H1 (cell line): Measurements from ENCODE around the gene COA5. TPM values are rescaled to one million over a fixed set of nuclear protein-coding genes. Genes with fewer than 3 reads are reported as not detected.
"Not testable (repeated sequence)": the region's sequence is repeated elsewhere in the genome, so short reads cannot be mapped to it uniquely, and the experiment has no call there.

ENCODE experiments used
- CTCF ChIA-PET: fragments of 300-600 bp; sonication (Branson Sonifier 250); formaldehyde crosslinking; loops from one replicate; lab custom pipeline; 2021; ENCODE audit not compliant: partially characterized antibody; lab: Charles Lee
- POLR2A ChIA-PET: fragments of 300-600 bp; sonication (Branson Sonifier 250); formaldehyde crosslinking; loops from one replicate; lab custom pipeline; 2021; ENCODE audit warnings: inconsistent platforms; ENCODE audit not compliant: partially characterized antibody; lab: Charles Lee
- DNase-seq, 2 experiments: peaks; one replicate each; pipeline versions ENCODE4 v3.0.0 to v3.0.0-alpha.2; 2010 to 2022; ENCODE audit warnings: low spot score in 2 of 2, low read depth in 1 of 2, mixed read lengths in 1 of 2
- FAIRE-seq: peaks from 2 replicates; lab custom pipeline; 2011; peaks lifted over from hg19 to GRCh38; lab: Jason Lieb, UNC
- H2AFZ ChIP-seq: 2 replicates; pipeline ENCODE4 v1.8.1; 2012; ENCODE audit warnings: low read length, inconsistent platforms
- H2AK5ac ChIP-seq: 2 replicates; pipeline ENCODE4 v1.6.1; 2013; ENCODE audit warnings: low read depth, low read length
- H2BK120ac ChIP-seq: replicated peaks from 2 replicates; pipeline ENCODE3; 2013; ENCODE audit warnings: low read depth, low read length, inconsistent platforms
- H2BK12ac ChIP-seq: 2 replicates; pipeline ENCODE4 v1.6.1; 2013; ENCODE audit warnings: low read depth, low read length
- H2BK15ac ChIP-seq: 2 replicates; pipeline ENCODE4 v1.6.1; 2013; ENCODE audit warnings: low read length
- H2BK20ac ChIP-seq: 2 replicates; pipeline ENCODE4 v1.6.1; 2013; ENCODE audit warnings: low read length
- H2BK5ac ChIP-seq: 2 replicates; pipeline ENCODE4 v1.6.1; 2013; ENCODE audit warnings: low read depth, low read length
- H3K14ac ChIP-seq: 2 replicates; pipeline ENCODE4 v1.6.1; 2013; ENCODE audit warnings: inconsistent platforms; ENCODE audit not compliant: insufficient read length
- H3K18ac ChIP-seq: 2 replicates; pipeline ENCODE4 v1.6.1; 2013; ENCODE audit warnings: low read length; ENCODE audit errors: extremely low read depth
- H3K23ac ChIP-seq: 2 replicates; pipeline ENCODE4 v1.6.1; 2013; ENCODE audit warnings: inconsistent platforms; ENCODE audit not compliant: insufficient read length
- H3K23me2 ChIP-seq: 2 replicates; pipeline ENCODE4 v1.6.1; 2013; ENCODE audit warnings: low read depth, low read length
- H3K27ac ChIP-seq: 2 replicates; pipeline ENCODE4 v1.6.1; 2011; ENCODE audit warnings: low read depth, low read length, inconsistent platforms
- H3K27me3 ChIP-seq, 4 experiments: replicated peaks in 1 of 4; 1 replicate in 1 of 4; 2 replicates in 3 of 4; pipeline versions ENCODE4 v1.6.1 to v1.8.1; 2011 to 2013; ENCODE audit warnings: low read length in 3 of 4, mild to moderate bottlenecking in 3 of 4, inconsistent platforms in 2 of 4, mixed read lengths in 2 of 4, moderate library complexity in 1 of 4; ENCODE audit not compliant: control insufficient read depth in 3 of 4, insufficient read depth in 3 of 4; ENCODE audit errors: extremely low read depth in 1 of 4
- H3K36me3 ChIP-seq, 4 experiments: 2 replicates each; pipeline versions ENCODE4 v1.6.1 to v1.8.1; 2011 to 2013; ENCODE audit warnings: mild to moderate bottlenecking in 4 of 4, low read length in 3 of 4, moderate library complexity in 2 of 4, control low read depth in 1 of 4, inconsistent platforms in 1 of 4; ENCODE audit not compliant: insufficient read depth in 4 of 4, control insufficient read depth in 2 of 4
- H3K4ac ChIP-seq: replicated peaks from 2 replicates; pipeline ENCODE3; 2013; ENCODE audit warnings: low read length, low read depth, mixed read lengths, inconsistent platforms; ENCODE audit not compliant: insufficient read length
- H3K4me1 ChIP-seq, 4 experiments: replicated peaks in 1 of 4; 1 replicate in 1 of 4; 2 replicates in 3 of 4; pipeline versions ENCODE4 v1.6.1 to v1.8.1; 2011 to 2013; ENCODE audit warnings: low read length in 3 of 4, inconsistent platforms in 2 of 4, mixed read lengths in 1 of 4; ENCODE audit not compliant: insufficient read depth in 4 of 4, control insufficient read depth in 3 of 4
- H3K4me2 ChIP-seq, 2 experiments: 2 replicates each; pipeline versions ENCODE4 v1.6.1 to v1.8.1; 2011 to 2013; ENCODE audit warnings: low read depth in 2 of 2, low read length in 2 of 2, control low read depth in 1 of 2, inconsistent platforms in 1 of 2, mild to moderate bottlenecking in 1 of 2; ENCODE audit not compliant: insufficient read depth in 1 of 2
- H3K4me3 ChIP-seq, 4 experiments: fragments of 200-600, 300-600 bp in 1 of 4; sonication (generic), shearing (Covaris generic), sonication (Bioruptor Twin) in 1 of 4; 2 replicates each; pipeline versions ENCODE4 v1.5.1 to v1.8.1; 2011 to 2016; ENCODE audit warnings: low read length in 4 of 4, low read depth in 3 of 4, control low read depth in 2 of 4, inconsistent platforms in 2 of 4, mild to moderate bottlenecking in 2 of 4, mixed read lengths in 1 of 4, moderate library complexity in 1 of 4; ENCODE audit not compliant: insufficient read depth in 2 of 4; ENCODE audit errors: extremely low read depth in 1 of 4
- H3K56ac ChIP-seq: replicated peaks from 2 replicates; pipeline ENCODE3; 2013; ENCODE audit warnings: low read depth, mild to moderate bottlenecking, mixed read lengths, low read length, inconsistent platforms; ENCODE audit not compliant: insufficient read length
- H3K79me1 ChIP-seq: 2 replicates; pipeline ENCODE4 v1.6.1; 2013; ENCODE audit warnings: low read depth, low read length, control low read depth
- H3K79me2 ChIP-seq, 2 experiments: 2 replicates each; pipeline versions ENCODE4 v1.6.1 to v1.8.1; 2012 to 2013; ENCODE audit warnings: low read length in 2 of 2, mild to moderate bottlenecking in 2 of 2, inconsistent platforms in 1 of 2; ENCODE audit not compliant: insufficient read depth in 2 of 2, control insufficient read depth in 1 of 2
- H3K9ac ChIP-seq, 4 experiments: replicated peaks in 1 of 4; 1 replicate in 1 of 4; 2 replicates in 3 of 4; pipeline versions ENCODE4 v1.6.1 to v1.8.1; 2011 to 2013; ENCODE audit warnings: low read depth in 3 of 4, low read length in 3 of 4, control low read depth in 2 of 4, mild to moderate bottlenecking in 2 of 4, moderate library complexity in 2 of 4, inconsistent platforms in 1 of 4; ENCODE audit errors: extremely low read depth in 1 of 4
- H3K9me3 ChIP-seq, 2 experiments: 2 replicates each; pipeline versions ENCODE4 v1.6.1 to v1.8.1; 2012 to 2013; ENCODE audit warnings: mild to moderate bottlenecking in 2 of 2, moderate library complexity in 2 of 2, control low read depth in 1 of 2, inconsistent platforms in 1 of 2, low read depth in 1 of 2, low read length in 1 of 2, mixed read lengths in 1 of 2; ENCODE audit not compliant: insufficient read depth in 2 of 2
- H4K20me1 ChIP-seq, 2 experiments: replicated peaks in 1 of 2; 2 replicates each; pipeline versions ENCODE3 to v1.8.1; 2011 to 2013; ENCODE audit warnings: inconsistent platforms in 2 of 2, low read length in 2 of 2, mild to moderate bottlenecking in 1 of 2; ENCODE audit not compliant: insufficient read depth in 2 of 2, control insufficient read depth in 1 of 2
- H4K5ac ChIP-seq: 2 replicates; pipeline ENCODE4 v1.6.1; 2013; ENCODE audit warnings: low read length, low read depth, mixed read lengths, inconsistent platforms; ENCODE audit not compliant: insufficient read length
- H4K8ac ChIP-seq: 2 replicates; pipeline ENCODE4 v1.8.0; 2013; ENCODE audit warnings: mild to moderate bottlenecking, moderate library complexity, low read length, inconsistent platforms; ENCODE audit not compliant: insufficient read depth; ENCODE audit errors: extremely low read depth
- H4K91ac ChIP-seq: replicated peaks from 2 replicates; pipeline ENCODE3; 2013; ENCODE audit warnings: low read length, mixed read lengths, inconsistent platforms; ENCODE audit not compliant: insufficient read length
- WGBS, 2 experiments: shearing (Covaris generic) in 1 of 2; methylation state at CpG; one replicate each; pipeline versions ENCODE4 v1.1.6 to v1.1.7; 2013 to 2015; ENCODE audit warnings: low lambda C conversion rate in 2 of 2, mixed read lengths in 2 of 2, inconsistent platforms in 1 of 2, low coverage in 1 of 2, missing lambda C conversion rate in 1 of 2; ENCODE audit not compliant: insufficient replicate concordance in 2 of 2, insufficient coverage in 1 of 2, insufficient read length in 1 of 2; ENCODE audit errors: extremely low coverage in 1 of 2, missing lambda C conversion rate in 1 of 2; 5-methylcytosine and 5-hydroxymethylcytosine counted together
- polyA plus RNA-seq, 7 experiments: library from polyadenylated mRNA; depleted of rRNA in 3 of 7; stranded (reverse) in 5 of 7; unstranded in 2 of 7; fragments of >200 nt in 5 of 7; fragments of 200-250 nt in 2 of 7; gene quantifications; 1 replicate in 5 of 7; 2 replicates in 1 of 7; 4 replicates in 1 of 7; pipeline versions ENCODE4 v1.2.1 to v1.2.3, GENCODE V29; 2011 to 2013; ENCODE audit warnings: missing spikeins in 2 of 7, mixed read lengths in 2 of 7
- total RNA-seq: library from RNA; stranded (reverse); fragmentation: NEBNext Ultra II Directional; extraction: Animal tissue kit (Norgen Biotek cat#: 25700); gene quantifications from 2 replicates; pipeline ENCODE4 v1.2.1, GENCODE V29; 2021

COA5 gene
- total and polyA plus RNA-seq, 2 of the 8 experiments (the other 6 are each of a cell fraction or from before 2014, with no cell fraction given), result 20.3 to 24.7 TPM

DNA sequence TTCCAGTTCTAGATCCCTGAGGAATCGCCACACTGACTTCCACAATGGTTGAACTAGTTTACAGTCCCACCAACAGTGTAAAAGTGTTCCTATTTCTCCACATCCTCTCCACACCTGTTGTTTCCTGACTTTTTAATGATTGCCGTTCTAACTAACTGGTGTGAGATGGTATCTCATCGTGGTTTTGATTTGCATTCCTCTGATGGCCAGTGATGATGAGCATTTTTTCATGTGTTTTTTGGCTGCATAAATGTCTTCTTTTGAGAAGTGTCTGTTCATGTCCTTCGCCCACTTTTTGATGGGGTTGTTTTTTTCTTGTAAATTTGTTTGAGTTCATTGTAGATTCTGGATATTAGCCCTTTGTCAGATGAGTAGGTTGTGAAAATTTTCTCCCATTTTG, 13.6 kb downstream of the COA5 start:
- H3K4me2 ChIP-seq, H3K4me1 ChIP-seq, H2BK5ac ChIP-seq, H2BK20ac ChIP-seq, H3K14ac ChIP-seq, H4K5ac ChIP-seq, FAIRE-seq, DNase-seq, H3K27me3 ChIP-seq, H2BK15ac ChIP-seq, H3K56ac ChIP-seq, H3K18ac ChIP-seq, H4K8ac ChIP-seq, H3K27ac ChIP-seq, CTCF ChIA-PET, H2BK120ac ChIP-seq, H3K9me3 ChIP-seq, H3K4ac ChIP-seq, H3K23me2 ChIP-seq, H2AFZ ChIP-seq, H3K9ac ChIP-seq, H4K20me1 ChIP-seq, POLR2A ChIA-PET, H3K4me3 ChIP-seq, H2BK12ac ChIP-seq, H3K79me2 ChIP-seq, H3K23ac ChIP-seq, H3K79me1 ChIP-seq, H2AK5ac ChIP-seq, H4K91ac ChIP-seq: not testable (repeated sequence)
- 88% methylated on average over 2 of the region's 4 CpGs; no CpG with 5 or more reads in 1 of the 2 experiments for WGBS, 2 experiments
- H3K36me3 ChIP-seq, result peaks cover 0 to 15% (median 5%) of the 10 kb centered on the region in 4 experiments; a peak in 5 of 8 replicates
